GM06990 (cell line): ENCODE results near the gene RNF220.
"Not testable (repeated sequence)": the region's sequence is repeated elsewhere in the genome, so short reads cannot be mapped to it uniquely, and the experiment has no call there.

Source experiments
- DNase-seq: peaks from one replicate; pipeline ENCODE4 v3.0.0-alpha.2; 2011; ENCODE audit not compliant: insufficient read length; ENCODE audit errors: extremely low read depth
- H3K27me3 ChIP-seq: replicated peaks from 2 replicates; pipeline ENCODE4 v1.6.0; 2011; ENCODE audit warnings: low read length; ENCODE audit not compliant: control insufficient read depth, insufficient read depth
- H3K36me3 ChIP-seq: 2 replicates; pipeline ENCODE4 v1.5.1; 2011; ENCODE audit warnings: low read length; ENCODE audit not compliant: control insufficient read depth, insufficient read depth
- H3K4me3 ChIP-seq: replicated peaks from 2 replicates; pipeline ENCODE4 v1.5.1; 2011; ENCODE audit warnings: low read depth, mild to moderate bottlenecking, control low read depth, low read length
- TF ChIP-seq, protein P1 (sequence below): IDR thresholded peaks from 2 replicates; pipeline ENCODE4 v1.5.1; 2011; ENCODE audit warnings: low read length, control low read depth, mild to moderate bottlenecking, inconsistent platforms; ENCODE audit not compliant: insufficient read depth, poor library complexity, severe bottlenecking

RNF220 gene

DNA sequence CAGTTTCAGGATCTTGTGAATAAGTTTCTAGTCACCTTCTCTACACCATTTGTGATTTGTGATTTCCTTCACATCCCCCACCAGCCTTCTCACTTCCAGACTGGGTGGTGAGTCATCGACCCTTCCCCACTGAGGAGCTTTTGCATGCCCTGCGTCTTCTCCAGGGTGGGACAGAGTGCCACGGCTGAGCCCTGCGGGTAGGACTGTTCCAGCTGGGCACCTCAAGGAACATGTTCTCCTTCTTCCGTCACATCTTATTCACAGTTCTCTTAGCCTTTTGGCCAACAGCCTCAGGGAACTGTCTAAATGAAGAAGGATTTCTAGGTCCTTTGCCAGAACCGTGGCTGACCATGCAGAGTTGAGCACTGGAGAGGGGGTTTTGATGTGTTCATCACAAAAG lies 152.7 kb downstream of the RNF220 start:
- no peak for DNase-seq
- no peaks in the 10 kb centered on the region; the same call in none of the 2 replicates for H3K27me3 ChIP-seq
- no peak overlapping the region for H3K4me3 ChIP-seq
- TF ChIP-seq, protein P1, sequence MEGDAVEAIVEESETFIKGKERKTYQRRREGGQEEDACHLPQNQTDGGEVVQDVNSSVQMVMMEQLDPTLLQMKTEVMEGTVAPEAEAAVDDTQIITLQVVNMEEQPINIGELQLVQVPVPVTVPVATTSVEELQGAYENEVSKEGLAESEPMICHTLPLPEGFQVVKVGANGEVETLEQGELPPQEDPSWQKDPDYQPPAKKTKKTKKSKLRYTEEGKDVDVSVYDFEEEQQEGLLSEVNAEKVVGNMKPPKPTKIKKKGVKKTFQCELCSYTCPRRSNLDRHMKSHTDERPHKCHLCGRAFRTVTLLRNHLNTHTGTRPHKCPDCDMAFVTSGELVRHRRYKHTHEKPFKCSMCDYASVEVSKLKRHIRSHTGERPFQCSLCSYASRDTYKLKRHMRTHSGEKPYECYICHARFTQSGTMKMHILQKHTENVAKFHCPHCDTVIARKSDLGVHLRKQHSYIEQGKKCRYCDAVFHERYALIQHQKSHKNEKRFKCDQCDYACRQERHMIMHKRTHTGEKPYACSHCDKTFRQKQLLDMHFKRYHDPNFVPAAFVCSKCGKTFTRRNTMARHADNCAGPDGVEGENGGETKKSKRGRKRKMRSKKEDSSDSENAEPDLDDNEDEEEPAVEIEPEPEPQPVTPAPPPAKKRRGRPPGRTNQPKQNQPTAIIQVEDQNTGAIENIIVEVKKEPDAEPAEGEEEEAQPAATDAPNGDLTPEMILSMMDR: no peak
- no peaks in the 10 kb centered on the region for H3K36me3 ChIP-seq

DNA sequence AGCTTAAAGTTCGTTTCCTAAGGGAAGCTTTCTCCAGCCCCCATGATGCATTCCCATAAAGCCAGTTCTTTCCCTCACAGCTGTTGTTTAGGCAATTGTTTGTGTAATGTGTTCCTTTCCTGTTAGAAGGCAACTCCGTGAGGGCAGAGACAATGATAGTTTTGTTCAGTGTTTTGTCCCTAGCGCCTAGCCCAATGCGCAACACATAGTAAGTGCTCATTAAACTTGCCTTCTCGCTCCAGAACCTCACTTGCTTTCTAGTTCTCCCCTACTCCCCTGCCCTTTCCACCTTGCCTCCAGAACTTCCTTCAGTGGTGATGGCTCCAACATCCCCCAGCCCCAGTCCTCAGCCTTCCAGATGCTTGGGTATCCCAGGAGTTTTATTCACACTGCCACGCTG lies 153.8 kb downstream of the RNF220 start:
- Histone ChIP-seq H3K4me3 (no peak overlapping the region), H3K27me3 (no peaks in the 10 kb centered on the region; the same call in none of the 2 replicates), H3K36me3 (no peaks in the 10 kb centered on the region)
- TF ChIP-seq, protein P1: no peak
- DNase-seq: no peak

DNA sequence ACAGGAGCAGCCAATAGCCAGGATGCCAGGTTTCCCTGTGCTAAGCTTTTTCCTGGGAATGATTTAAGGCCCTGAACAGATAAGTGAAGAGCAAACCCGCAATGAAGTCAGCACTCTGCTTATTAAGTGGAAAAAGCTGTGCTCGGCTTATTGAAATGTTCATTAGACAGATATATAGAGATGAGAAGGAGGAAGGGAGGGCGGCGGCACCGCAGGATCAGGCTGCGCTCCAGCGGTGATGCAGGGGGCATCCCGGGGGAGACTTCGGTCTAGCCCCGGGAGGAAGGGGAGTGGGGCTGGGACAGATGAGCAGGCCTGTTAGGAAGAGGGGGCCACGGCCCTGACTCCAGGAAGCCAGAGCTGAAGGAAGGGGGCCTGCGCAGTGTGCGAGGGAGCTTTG lies 154.3 kb downstream of the RNF220 start:
- TF ChIP-seq, protein P1: no peak
- no peak for DNase-seq
- Histone ChIP-seq H3K27me3 (no peaks in the 10 kb centered on the region; the same call in none of the 2 replicates), H3K4me3 (no peak overlapping the region), H3K36me3 (no peaks in the 10 kb centered on the region)

DNA sequence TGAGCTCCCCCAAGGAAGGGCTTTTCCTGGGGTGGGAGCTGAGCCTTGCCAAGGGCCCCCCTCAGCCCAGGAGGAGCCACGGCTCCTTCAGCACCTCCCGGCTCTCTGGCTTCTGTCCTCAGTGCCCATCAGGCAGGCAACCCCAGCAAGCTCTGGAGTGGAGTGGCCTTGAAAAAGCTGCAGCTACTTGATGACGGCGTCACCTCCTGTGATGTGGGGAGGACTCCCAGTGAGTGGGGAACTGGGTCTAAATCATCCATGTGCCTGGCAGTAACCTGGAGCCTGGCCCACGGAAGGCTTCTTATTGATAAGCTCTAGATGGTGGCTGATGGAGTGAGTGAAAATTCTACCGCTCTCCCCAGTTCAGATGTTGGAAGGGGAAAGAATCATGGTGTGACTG lies 154.9 kb downstream of the RNF220 start:
- H3K4me3 ChIP-seq: no peak overlapping the region
- no peaks in the 10 kb centered on the region; the same call in none of the 2 replicates for H3K27me3 ChIP-seq
- TF ChIP-seq, protein P1: no peak
- no peak for DNase-seq
- no peaks in the 10 kb centered on the region for H3K36me3 ChIP-seq

DNA sequence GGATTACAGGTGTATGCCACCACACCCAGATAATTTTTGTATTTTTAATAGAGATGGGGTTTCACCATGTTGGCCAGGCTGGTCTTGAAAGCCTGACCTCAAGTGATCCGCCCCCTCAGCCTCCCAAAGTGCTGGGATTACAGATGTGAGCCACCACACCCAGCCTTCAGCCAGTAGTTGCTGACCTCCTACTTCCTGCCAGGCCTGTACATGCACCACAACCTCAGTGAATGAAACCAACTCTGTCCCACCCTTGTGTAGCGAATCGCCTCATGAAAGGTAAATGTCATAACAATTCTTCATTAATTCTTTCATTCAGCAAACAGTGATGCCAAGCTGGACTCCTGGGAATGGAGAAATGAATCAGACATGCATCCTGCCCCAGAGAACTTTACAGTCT lies 155.6 kb downstream of the RNF220 start:
- H3K27me3 ChIP-seq, H3K36me3 ChIP-seq, H3K4me3 ChIP-seq, DNase-seq: not testable (repeated sequence)

DNA sequence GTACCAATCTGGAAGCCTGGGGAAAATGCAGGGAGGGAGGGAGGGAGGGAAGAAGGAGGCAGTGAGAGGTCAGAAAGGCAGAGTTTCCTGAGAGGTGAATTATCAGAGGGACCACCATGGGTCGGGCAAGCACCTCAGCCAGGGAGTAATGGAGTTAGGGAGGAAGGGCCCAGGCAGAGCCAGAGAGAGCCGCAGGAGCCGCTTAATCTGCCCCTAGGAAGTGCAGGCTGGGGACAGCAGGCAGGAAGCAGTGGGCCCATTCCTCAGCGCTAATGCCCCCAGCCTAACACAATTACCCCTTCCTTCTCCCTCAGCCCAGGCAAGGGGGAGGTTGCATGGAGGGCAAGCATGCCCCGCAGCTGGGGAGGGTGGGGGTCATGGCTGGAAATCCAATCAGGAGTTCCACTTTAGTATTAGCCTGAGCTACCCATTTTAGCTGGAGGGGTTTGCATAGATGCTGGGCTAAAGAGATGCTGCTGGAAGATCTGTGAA lies 160.2 kb downstream of the RNF220 start:
- TF ChIP-seq, protein P1: no peak
- H3K4me3 ChIP-seq: no peak overlapping the region
- H3K27me3 ChIP-seq: no peaks in the 10 kb centered on the region; the same call in none of the 2 replicates
- DNase-seq: no peak
- no peaks in the 10 kb centered on the region for H3K36me3 ChIP-seq
